ENCODE measurements around the gene IFITM10.
"Not testable (repeated sequence)": the region's sequence is repeated elsewhere in the genome, so short reads cannot be mapped to it uniquely, and the experiment has no call there.

GRCh38 chr11:1689250-1690166 is 60.9 kb downstream of the IFITM10 start:
- TF ChIP-seq CTCF (IDR thresholded peaks at IDR 0.05); EZH2 (IDR thresholded peaks at IDR 0.05; ENCODE audit: borderline replicate concordance, insufficient read depth, low read depth, low read length, poor library complexity, severe bottlenecking): not testable (repeated sequence)

Measured in B cell (primary cell).